Keratinocyte (primary cell): ENCODE results near the gene SDK1. TPM values are rescaled to one million over a fixed set of nuclear protein-coding genes. Genes with fewer than 3 reads are reported as not detected.

Experiments
- DNase-seq: peaks from one replicate; pipeline ENCODE4 v3.0.0-alpha.2; 2011; ENCODE audit warnings: low read depth, missing footprints, low spot score
- FAIRE-seq: peaks from 2 replicates; lab custom pipeline; 2011; peaks lifted over from hg19 to GRCh38; lab: Jason Lieb, UNC
- H2AFZ ChIP-seq: 2 replicates; pipeline ENCODE4 v1.6.0; 2012; ENCODE audit warnings: low read length, control low read depth, inconsistent platforms; ENCODE audit not compliant: control insufficient read depth
- H3K27ac ChIP-seq: 2 replicates; pipeline ENCODE4 v1.5.1; 2011; ENCODE audit warnings: low read length; ENCODE audit not compliant: control insufficient read depth, insufficient read depth
- H3K27me3 ChIP-seq: 3 replicates; pipeline ENCODE4 v1.6.0; 2011; ENCODE audit warnings: low read length; ENCODE audit not compliant: control insufficient read depth, insufficient read depth; ENCODE audit errors: extremely low read depth
- H3K36me3 ChIP-seq, 2 experiments: 2 replicates in 1 of 2; 3 replicates in 1 of 2; pipeline ENCODE4 v1.5.1; 2011; ENCODE audit warnings: low read length in 2 of 2, mild to moderate bottlenecking in 1 of 2; ENCODE audit not compliant: control insufficient read depth in 2 of 2, insufficient read depth in 2 of 2; ENCODE audit errors: extremely low read depth in 1 of 2
- H3K4me1 ChIP-seq: 3 replicates; pipeline ENCODE4 v1.5.1; 2011; ENCODE audit warnings: low read length; ENCODE audit not compliant: control insufficient read depth, insufficient read depth; ENCODE audit errors: extremely low read depth
- H3K4me2 ChIP-seq: 3 replicates; pipeline ENCODE4 v1.6.0; 2011; ENCODE audit warnings: low read depth, low read length; ENCODE audit not compliant: control insufficient read depth, insufficient read depth; ENCODE audit errors: extremely low read depth
- H3K4me3 ChIP-seq, 3 experiments: fragments of 200-600 bp in 1 of 3; sonication (generic) in 1 of 3; 2 replicates in 2 of 3; 3 replicates in 1 of 3; pipeline ENCODE4 v1.5.1; 2011 to 2016; ENCODE audit warnings: low read length in 3 of 3, mild to moderate bottlenecking in 3 of 3, control low read depth in 2 of 3, inconsistent platforms in 1 of 3, low read depth in 1 of 3, mixed read lengths in 1 of 3, mixed run types in 1 of 3, moderate library complexity in 1 of 3; ENCODE audit not compliant: control insufficient read depth in 2 of 3, insufficient read depth in 2 of 3; ENCODE audit errors: extremely low read depth in 1 of 3
- H3K79me2 ChIP-seq: 2 replicates; pipeline ENCODE4 v1.6.0; 2012; ENCODE audit warnings: low read length; ENCODE audit not compliant: control insufficient read depth, insufficient read depth
- H3K9ac ChIP-seq: 3 replicates; pipeline ENCODE4 v1.6.0; 2011; ENCODE audit warnings: low read length; ENCODE audit not compliant: control insufficient read depth, insufficient read depth; ENCODE audit errors: extremely low read depth
- H3K9me1 ChIP-seq: 3 replicates; pipeline ENCODE4 v1.6.0; 2011; ENCODE audit warnings: low read length; ENCODE audit not compliant: control insufficient read depth, insufficient read depth; ENCODE audit errors: extremely low read depth
- H3K9me3 ChIP-seq: 2 replicates; pipeline ENCODE4 v1.5.1; 2012; ENCODE audit warnings: low read depth, low read length; ENCODE audit not compliant: control insufficient read depth
- H4K20me1 ChIP-seq: 3 replicates; pipeline ENCODE4 v1.6.0; 2011; ENCODE audit warnings: low read length; ENCODE audit not compliant: control insufficient read depth, insufficient read depth; ENCODE audit errors: extremely low read depth
- EZH2 ChIP-seq: IDR thresholded peaks from one replicate; pipeline ENCODE4 v1.6.1; 2012; ENCODE audit warnings: inconsistent platforms, mild to moderate bottlenecking, low read length, moderate library complexity
- dilution Hi-C: fragments of 300-500 bp; cut with MboI; formaldehyde crosslinking; loops from one replicate; pipeline ENCODE4 v1.7.0; 2020; ENCODE audit warnings: low sequenced_read_pairs; ENCODE audit not compliant: extremely low pct_ligation_motif_present
- polyA plus RNA-seq, 5 experiments: library from polyadenylated mRNA; depleted of rRNA in 3 of 5; stranded (reverse) in 3 of 5; stranded (forward) in 1 of 5; unstranded in 1 of 5; fragments of >200 nt; gene quantifications; 1 replicate in 1 of 5; 2 replicates in 3 of 5; 3 replicates in 1 of 5; pipeline versions ENCODE4 v1.2.1 to v1.2.3, GENCODE V29; 2011 to 2012; ENCODE audit warnings: missing spikeins in 2 of 5, low read depth in 1 of 5, low replicate concordance in 1 of 5
- TF ChIP-seq, protein P1 (sequence below), 3 experiments: IDR thresholded peaks in 1 of 3; conservative IDR thresholded peaks in 1 of 3; optimal IDR thresholded peaks in 1 of 3; 2 replicates in 2 of 3; 3 replicates in 1 of 3; pipeline versions ENCODE3 to v1.5.1; 2011; ENCODE audit warnings: low read length in 3 of 3, mild to moderate bottlenecking in 3 of 3, moderate library complexity in 2 of 3, control low read depth in 1 of 3, inconsistent platforms in 1 of 3; ENCODE audit not compliant: insufficient read depth in 2 of 3; ENCODE audit errors: extremely low read depth in 1 of 3

SDK1 gene
- polyA plus RNA-seq, 1 donor (not counting 4 experiments of a cell fraction or from before 2014, with no cell fraction given), result 0.66 TPM

DNA sequence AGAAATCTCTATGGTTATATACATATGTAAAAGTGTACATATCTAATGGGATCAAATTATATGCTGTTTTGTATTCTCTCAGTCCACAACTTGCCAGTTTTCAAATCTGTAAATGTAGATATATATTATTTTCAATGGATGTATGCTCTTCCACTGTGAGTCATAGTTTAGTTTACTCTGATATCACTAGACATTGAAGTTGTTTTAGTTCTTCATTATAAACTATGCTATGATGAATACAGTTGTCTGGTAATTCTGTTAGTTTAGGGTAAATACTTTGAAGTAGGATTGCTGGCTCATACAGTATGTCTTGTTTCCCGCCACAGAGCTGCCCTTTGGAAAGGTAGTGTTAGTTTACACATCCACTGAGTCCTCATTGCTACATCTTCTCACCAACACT, 25.2 kb downstream of the SDK1 start:
- H2AFZ ChIP-seq, result no peak overlapping the region
- no peak overlapping the region for H3K4me2 ChIP-seq
- H3K9me1 ChIP-seq, result no peaks in the 10 kb centered on the region
- H3K36me3 ChIP-seq, result no peaks in the 10 kb centered on the region
- dilution Hi-C loops, result no loop called here
- no peaks in the 10 kb centered on the region for H3K27me3 ChIP-seq
- DNase-seq (no peak), FAIRE-seq (no peak)
- H3K79me2 ChIP-seq, result no peaks in the 10 kb centered on the region
- no peak overlapping the region for H3K27ac ChIP-seq
- H3K9ac ChIP-seq, result no peak overlapping the region
- no peaks in the 10 kb centered on the region for H4K20me1 ChIP-seq
- no peaks in the 10 kb centered on the region for H3K4me1 ChIP-seq
- H3K4me3 ChIP-seq, result no peak overlapping the region
- H3K9me3 ChIP-seq, result no peaks in the 10 kb centered on the region
- TF ChIP-seq EZH2, result no peak
- TF ChIP-seq, protein P1, sequence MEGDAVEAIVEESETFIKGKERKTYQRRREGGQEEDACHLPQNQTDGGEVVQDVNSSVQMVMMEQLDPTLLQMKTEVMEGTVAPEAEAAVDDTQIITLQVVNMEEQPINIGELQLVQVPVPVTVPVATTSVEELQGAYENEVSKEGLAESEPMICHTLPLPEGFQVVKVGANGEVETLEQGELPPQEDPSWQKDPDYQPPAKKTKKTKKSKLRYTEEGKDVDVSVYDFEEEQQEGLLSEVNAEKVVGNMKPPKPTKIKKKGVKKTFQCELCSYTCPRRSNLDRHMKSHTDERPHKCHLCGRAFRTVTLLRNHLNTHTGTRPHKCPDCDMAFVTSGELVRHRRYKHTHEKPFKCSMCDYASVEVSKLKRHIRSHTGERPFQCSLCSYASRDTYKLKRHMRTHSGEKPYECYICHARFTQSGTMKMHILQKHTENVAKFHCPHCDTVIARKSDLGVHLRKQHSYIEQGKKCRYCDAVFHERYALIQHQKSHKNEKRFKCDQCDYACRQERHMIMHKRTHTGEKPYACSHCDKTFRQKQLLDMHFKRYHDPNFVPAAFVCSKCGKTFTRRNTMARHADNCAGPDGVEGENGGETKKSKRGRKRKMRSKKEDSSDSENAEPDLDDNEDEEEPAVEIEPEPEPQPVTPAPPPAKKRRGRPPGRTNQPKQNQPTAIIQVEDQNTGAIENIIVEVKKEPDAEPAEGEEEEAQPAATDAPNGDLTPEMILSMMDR (optimal IDR thresholded peaks at IDR 0.05 in 1 of 3, IDR thresholded peaks at IDR 0.05 in 1 of 3, conservative IDR thresholded peaks at IDR 0.05 in 1 of 3; ENCODE audit: extremely low read depth in 1 of 3, insufficient read depth in 2 of 3, low read length in 3 of 3), result no peak

DNA sequence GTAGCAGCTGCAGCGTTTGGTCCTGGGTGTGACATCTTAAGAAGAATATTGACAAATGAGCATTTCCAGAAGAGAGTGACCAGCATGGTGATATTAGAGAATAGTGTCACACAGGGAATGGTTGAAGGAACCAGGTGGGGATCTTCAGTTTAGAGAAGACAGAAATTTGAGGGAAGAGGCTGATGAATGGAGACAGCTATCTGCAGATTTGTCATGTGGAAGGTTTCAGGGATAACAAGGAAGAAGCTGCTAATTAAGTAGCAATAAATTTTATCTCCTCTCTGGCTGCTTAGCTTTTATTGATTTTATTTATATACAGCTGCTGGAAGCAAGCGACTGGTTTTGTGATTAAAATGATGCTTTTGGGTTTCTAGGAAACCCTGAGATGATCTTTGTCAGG, 26.0 kb downstream of the SDK1 start:
- no peaks in the 10 kb centered on the region for H4K20me1 ChIP-seq
- no peak overlapping the region for H3K9ac ChIP-seq
- TF ChIP-seq EZH2, result no peak
- TF ChIP-seq, protein P1 (optimal IDR thresholded peaks at IDR 0.05 in 1 of 3, IDR thresholded peaks at IDR 0.05 in 1 of 3, conservative IDR thresholded peaks at IDR 0.05 in 1 of 3; ENCODE audit: extremely low read depth in 1 of 3, insufficient read depth in 2 of 3, low read length in 3 of 3), result no peak
- no peak overlapping the region for H2AFZ ChIP-seq
- FAIRE-seq (no peak), DNase-seq (no peak)
- no peak overlapping the region for H3K27ac ChIP-seq
- H3K9me1 ChIP-seq, result no peaks in the 10 kb centered on the region
- no peak overlapping the region for H3K4me2 ChIP-seq
- no peaks in the 10 kb centered on the region for H3K79me2 ChIP-seq
- no peaks in the 10 kb centered on the region for H3K27me3 ChIP-seq
- H3K4me1 ChIP-seq, result no peaks in the 10 kb centered on the region
- dilution Hi-C loops, result no loop called here
- H3K4me3 ChIP-seq, result no peak overlapping the region
- H3K36me3 ChIP-seq, result no peaks in the 10 kb centered on the region
- H3K9me3 ChIP-seq, result no peaks in the 10 kb centered on the region
